Endothelial cell of umbilical vein (primary cell): ENCODE measurements around the gene CDH23. TPM values are rescaled to one million over a fixed set of nuclear protein-coding genes. Genes with fewer than 3 reads are reported as not detected.

Source experiments
- BruUV-seq: library from RNA; stranded (reverse); fragments of 400-500 nt; replicated peaks from 2 replicates; lab custom pipeline; 2021; lab: Mats Ljungman, UMichigan
- CTCF ChIA-PET: fragments of 300-600, 350-600 bp; sonication (Branson Sonifier 250); formaldehyde crosslinking; loops from one replicate; lab custom pipeline; 2021; ENCODE audit warnings: antibody characterized with exemption, inconsistent platforms; lab: Charles Lee
- POLR2A ChIA-PET: fragments of 300-600, 350-600 bp; sonication (Branson Sonifier 250); formaldehyde crosslinking; loops from one replicate; lab custom pipeline; 2021; ENCODE audit warnings: antibody characterized with exemption, inconsistent platforms; lab: Charles Lee
- DNase-seq: peaks from one replicate; pipeline ENCODE4 v3.0.0-alpha.2; 2011; ENCODE audit warnings: low read depth, low spot score
- FAIRE-seq: peaks from 2 replicates; lab custom pipeline; 2011; peaks lifted over from hg19 to GRCh38; lab: Jason Lieb, UNC
- H2AFZ ChIP-seq: 2 replicates; pipeline ENCODE4 v1.6.0; 2012; ENCODE audit warnings: low read depth, low read length, control low read depth, inconsistent platforms
- H3K27ac ChIP-seq: 2 replicates; pipeline ENCODE4 v1.5.1; 2011; ENCODE audit warnings: low read depth, mild to moderate bottlenecking, control low read depth, low read length, moderate library complexity; ENCODE audit not compliant: insufficient read depth
- H3K27me3 ChIP-seq, 2 experiments: 2 replicates each; pipeline versions ENCODE4 v1.6.0 to v1.6.1; 2011; ENCODE audit warnings: low read length in 2 of 2, mixed read lengths in 1 of 2; ENCODE audit not compliant: control insufficient read depth in 2 of 2, insufficient read depth in 2 of 2
- H3K36me3 ChIP-seq, 2 experiments: 2 replicates in 1 of 2; 3 replicates in 1 of 2; pipeline ENCODE4 v1.5.1; 2011; ENCODE audit warnings: low read length in 2 of 2, mild to moderate bottlenecking in 1 of 2, moderate library complexity in 1 of 2; ENCODE audit not compliant: control insufficient read depth in 2 of 2, insufficient read depth in 2 of 2; ENCODE audit errors: extremely low read depth in 1 of 2
- H3K4me1 ChIP-seq: 3 replicates; pipeline ENCODE4 v1.5.1; 2011; ENCODE audit warnings: mild to moderate bottlenecking, low read length; ENCODE audit not compliant: control insufficient read depth, insufficient read depth; ENCODE audit errors: extremely low read depth
- H3K4me2 ChIP-seq: 2 replicates; pipeline ENCODE4 v1.6.1; 2011; ENCODE audit warnings: low read length, control low read depth, mixed read lengths; ENCODE audit not compliant: insufficient read depth
- H3K4me3 ChIP-seq, 3 experiments: fragments of 200-600 bp in 1 of 3; sonication (generic), shearing (Covaris generic) in 1 of 3; replicated peaks in 1 of 3; 2 replicates each; pipeline ENCODE4 v1.5.1; 2011 to 2016; ENCODE audit warnings: control low read depth in 3 of 3, low read length in 3 of 3, mild to moderate bottlenecking in 2 of 3, inconsistent platforms in 1 of 3, low read depth in 1 of 3, moderate library complexity in 1 of 3; ENCODE audit not compliant: insufficient read depth in 1 of 3
- H3K79me2 ChIP-seq: 2 replicates; pipeline ENCODE4 v1.6.0; 2012; ENCODE audit warnings: low read length, inconsistent platforms; ENCODE audit not compliant: control insufficient read depth, insufficient read depth
- H3K9ac ChIP-seq: replicated peaks from 2 replicates; pipeline ENCODE3; 2011; ENCODE audit warnings: low read length, control low read depth; ENCODE audit not compliant: insufficient read depth; ENCODE audit errors: extremely low read depth
- H3K9me1 ChIP-seq: replicated peaks from 3 replicates; pipeline ENCODE4 v1.6.0; 2011; ENCODE audit warnings: mild to moderate bottlenecking, low read length; ENCODE audit not compliant: control insufficient read depth, insufficient read depth; ENCODE audit errors: extremely low read depth
- H3K9me3 ChIP-seq: replicated peaks from 2 replicates; pipeline ENCODE4 v1.5.1; 2012; ENCODE audit warnings: low read length, inconsistent platforms; ENCODE audit not compliant: control insufficient read depth, insufficient read depth
- H4K20me1 ChIP-seq: replicated peaks from 2 replicates; pipeline ENCODE3; 2011; ENCODE audit warnings: mild to moderate bottlenecking, low read length; ENCODE audit not compliant: control insufficient read depth, insufficient read depth; ENCODE audit errors: extremely low read depth
- EZH2 ChIP-seq: IDR thresholded peaks from 2 replicates; pipeline ENCODE4 v1.6.1; 2012; ENCODE audit warnings: borderline replicate concordance, low read depth, mild to moderate bottlenecking, moderate library complexity, low read length, inconsistent platforms; ENCODE audit not compliant: severe bottlenecking
- FOS ChIP-seq: IDR thresholded peaks from 2 replicates; pipeline ENCODE4 v1.6.1; 2011; ENCODE audit warnings: mild to moderate bottlenecking, low read length, moderate library complexity, borderline replicate concordance; ENCODE audit not compliant: insufficient read depth
- GATA2 ChIP-seq: IDR thresholded peaks from 2 replicates; pipeline ENCODE4 v1.7.0; 2011; ENCODE audit warnings: low read depth, mild to moderate bottlenecking, moderate library complexity, mixed read lengths, low read length; ENCODE audit not compliant: insufficient read length, insufficient read depth
- JUN ChIP-seq: IDR thresholded peaks from 2 replicates; pipeline ENCODE4 v1.6.1; 2011; ENCODE audit warnings: borderline replicate concordance, low read depth; ENCODE audit not compliant: insufficient read length, insufficient read depth
- MAX ChIP-seq: IDR thresholded peaks from 2 replicates; pipeline ENCODE4 v1.6.1; 2011; ENCODE audit not compliant: insufficient read depth, insufficient read length
- MYC ChIP-seq: IDR thresholded peaks from one replicate; pipeline ENCODE4 v1.6.1; 2011; ENCODE audit warnings: mild to moderate bottlenecking, low read depth, low read length
- POLR2A ChIP-seq: IDR thresholded peaks from 2 replicates; pipeline ENCODE4 v1.6.1; 2012; ENCODE audit warnings: low read depth, mild to moderate bottlenecking, control low read depth, low read length
- POLR2AphosphoS5 ChIP-seq: IDR thresholded peaks from 2 replicates; pipeline ENCODE4 v1.6.1; 2012; ENCODE audit warnings: low read depth, mild to moderate bottlenecking, control low read depth, low read length, moderate library complexity; ENCODE audit not compliant: insufficient read depth
- dilution Hi-C: fragments of 300-500 bp; cut with MboI; formaldehyde crosslinking; loops from one replicate; pipeline ENCODE4 v1.15.0; 2019; ENCODE audit warnings: low sequenced_read_pairs; ENCODE audit not compliant: extremely low pct_ligation_motif_present
- intact Hi-C: fragments of 100-400 bp; cut with micrococcal nuclease; formaldehyde crosslinking; loops from one replicate; pipeline ENCODE4 v1.10.0; 2022
- polyA plus RNA-seq, 4 experiments: library from polyadenylated mRNA; depleted of rRNA in 3 of 4; stranded (reverse) in 3 of 4; unstranded in 1 of 4; fragments of >200 nt; gene quantifications; 2 replicates each; pipeline versions ENCODE4 v1.2.1 to v1.2.3, GENCODE V29; 2011 to 2012; ENCODE audit warnings: missing spikeins in 1 of 4
- total RNA-seq: library from RNA; stranded (reverse); gene quantifications from 2 replicates; pipeline ENCODE4 v1.2.3, GENCODE V29; 2021
- TF ChIP-seq, protein P1 (sequence below), 2 donors: IDR thresholded peaks; 1 replicate in 1 of 2; 2 replicates in 1 of 2; pipeline ENCODE4 v1.5.1; 2011; ENCODE audit warnings: low read length in 2 of 2, mild to moderate bottlenecking in 2 of 2, moderate library complexity in 2 of 2, control low read depth in 1 of 2, inconsistent platforms in 1 of 2, low read depth in 1 of 2; ENCODE audit not compliant: insufficient read depth in 1 of 2; ENCODE audit errors: extremely low read depth in 1 of 2

CDH23 gene
- total and polyA plus RNA-seq, 2 donors (not counting 3 experiments of a cell fraction or from before 2014, with no cell fraction given): not detected

GRCh38 chr10:71471957-71472365 is 75.2 kb downstream of the CDH23 start:
- no peak overlapping the region for H3K4me3 ChIP-seq
- no peak overlapping the region for H3K4me2 ChIP-seq
- no peaks in the 10 kb centered on the region for H3K9me3 ChIP-seq
- FAIRE-seq (no peak), DNase-seq (no peak)
- no peaks in the 10 kb centered on the region for H3K27me3 ChIP-seq
- no peak overlapping the region for H3K9ac ChIP-seq
- no peak overlapping the region for H3K27ac ChIP-seq
- dilution Hi-C loops: no loop called here
- intact Hi-C loops: no loop called here
- ChIA-PET POLR2A (no interaction called here), CTCF (no interaction called here)
- H3K79me2 ChIP-seq: no peaks in the 10 kb centered on the region
- H3K36me3 ChIP-seq: no peaks in the 10 kb centered on the region
- H3K4me1 ChIP-seq: no peaks in the 10 kb centered on the region
- no peak overlapping the region for H2AFZ ChIP-seq
- no TSS peak for BruUV-seq
- no peaks in the 10 kb centered on the region for H4K20me1 ChIP-seq
- H3K9me1 ChIP-seq: no peaks in the 10 kb centered on the region
- TF ChIP-seq MAX (no peak), EZH2 (no peak), FOS (no peak), POLR2AphosphoS5 (no peak), GATA2 (no peak), POLR2A (no peak), JUN (no peak), MYC (no peak)
- TF ChIP-seq, protein P1, sequence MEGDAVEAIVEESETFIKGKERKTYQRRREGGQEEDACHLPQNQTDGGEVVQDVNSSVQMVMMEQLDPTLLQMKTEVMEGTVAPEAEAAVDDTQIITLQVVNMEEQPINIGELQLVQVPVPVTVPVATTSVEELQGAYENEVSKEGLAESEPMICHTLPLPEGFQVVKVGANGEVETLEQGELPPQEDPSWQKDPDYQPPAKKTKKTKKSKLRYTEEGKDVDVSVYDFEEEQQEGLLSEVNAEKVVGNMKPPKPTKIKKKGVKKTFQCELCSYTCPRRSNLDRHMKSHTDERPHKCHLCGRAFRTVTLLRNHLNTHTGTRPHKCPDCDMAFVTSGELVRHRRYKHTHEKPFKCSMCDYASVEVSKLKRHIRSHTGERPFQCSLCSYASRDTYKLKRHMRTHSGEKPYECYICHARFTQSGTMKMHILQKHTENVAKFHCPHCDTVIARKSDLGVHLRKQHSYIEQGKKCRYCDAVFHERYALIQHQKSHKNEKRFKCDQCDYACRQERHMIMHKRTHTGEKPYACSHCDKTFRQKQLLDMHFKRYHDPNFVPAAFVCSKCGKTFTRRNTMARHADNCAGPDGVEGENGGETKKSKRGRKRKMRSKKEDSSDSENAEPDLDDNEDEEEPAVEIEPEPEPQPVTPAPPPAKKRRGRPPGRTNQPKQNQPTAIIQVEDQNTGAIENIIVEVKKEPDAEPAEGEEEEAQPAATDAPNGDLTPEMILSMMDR (IDR thresholded peaks at IDR 0.05; ENCODE audit: extremely low read depth in 1 of 2, insufficient read depth in 1 of 2, low read depth in 1 of 2, low read length in 2 of 2): no peak
